Kidney capillary endothelial cell (primary cell): Measurements from ENCODE around the gene LCAT.
"Not testable (repeated sequence)": the region's sequence is repeated elsewhere in the genome, so short reads cannot be mapped to it uniquely, and the experiment has no call there.

Source experiments
- DNase-seq: peaks from one replicate; pipeline ENCODE4 v3.0.0-alpha.2; 2018; ENCODE audit warnings: low spot score

Gene LCAT, protein sequence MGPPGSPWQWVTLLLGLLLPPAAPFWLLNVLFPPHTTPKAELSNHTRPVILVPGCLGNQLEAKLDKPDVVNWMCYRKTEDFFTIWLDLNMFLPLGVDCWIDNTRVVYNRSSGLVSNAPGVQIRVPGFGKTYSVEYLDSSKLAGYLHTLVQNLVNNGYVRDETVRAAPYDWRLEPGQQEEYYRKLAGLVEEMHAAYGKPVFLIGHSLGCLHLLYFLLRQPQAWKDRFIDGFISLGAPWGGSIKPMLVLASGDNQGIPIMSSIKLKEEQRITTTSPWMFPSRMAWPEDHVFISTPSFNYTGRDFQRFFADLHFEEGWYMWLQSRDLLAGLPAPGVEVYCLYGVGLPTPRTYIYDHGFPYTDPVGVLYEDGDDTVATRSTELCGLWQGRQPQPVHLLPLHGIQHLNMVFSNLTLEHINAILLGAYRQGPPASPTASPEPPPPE

DNA sequence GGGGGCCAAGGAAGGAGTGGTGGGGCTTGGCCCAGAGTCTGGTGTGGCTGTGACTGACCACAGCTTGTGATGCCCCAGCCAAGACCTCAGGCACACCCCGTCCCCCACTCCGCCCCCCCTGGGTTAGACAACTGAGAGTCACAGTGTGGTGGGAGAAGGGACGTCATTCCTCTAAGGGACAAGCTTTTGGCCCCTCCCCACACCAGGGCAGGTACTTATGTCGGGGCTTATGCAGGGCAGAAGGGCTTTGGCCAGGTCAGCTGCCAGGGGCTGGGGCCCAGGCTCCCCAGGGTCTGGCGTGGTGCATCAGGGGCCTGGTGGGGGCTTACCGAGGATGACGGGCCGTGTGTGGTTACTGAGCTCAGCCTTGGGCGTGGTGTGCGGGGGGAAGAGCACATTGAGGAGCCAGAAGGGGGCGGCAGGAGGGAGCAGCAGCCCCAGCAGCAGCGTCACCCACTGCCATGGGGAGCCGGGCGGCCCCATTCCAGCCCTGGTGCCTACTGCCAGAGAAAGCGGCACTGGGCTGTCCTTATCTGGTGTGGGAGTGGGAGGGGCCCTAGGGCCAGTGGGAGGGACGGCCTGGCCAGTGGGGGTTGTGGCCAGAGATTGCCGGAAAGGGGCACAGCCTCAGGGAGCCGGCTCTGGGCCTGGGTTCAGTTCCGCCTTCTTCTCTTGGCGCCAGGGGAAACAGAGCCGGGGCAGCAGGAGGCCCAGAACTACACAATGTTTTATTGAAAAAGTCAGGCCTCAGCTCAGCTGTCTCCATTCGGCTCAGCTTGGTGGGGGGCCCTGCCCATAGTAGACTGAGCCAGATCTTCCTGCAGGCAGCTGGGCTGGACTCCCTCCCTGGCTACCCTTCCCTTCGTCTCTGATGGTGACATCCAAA is at the start of gene LCAT:
TSS of gene LCAT (minus strand) at position 502 of the 886 bp plus-strand sequence. CDS start at position 483, 19 bp downstream.
- DNase-seq: no peak

DNA sequence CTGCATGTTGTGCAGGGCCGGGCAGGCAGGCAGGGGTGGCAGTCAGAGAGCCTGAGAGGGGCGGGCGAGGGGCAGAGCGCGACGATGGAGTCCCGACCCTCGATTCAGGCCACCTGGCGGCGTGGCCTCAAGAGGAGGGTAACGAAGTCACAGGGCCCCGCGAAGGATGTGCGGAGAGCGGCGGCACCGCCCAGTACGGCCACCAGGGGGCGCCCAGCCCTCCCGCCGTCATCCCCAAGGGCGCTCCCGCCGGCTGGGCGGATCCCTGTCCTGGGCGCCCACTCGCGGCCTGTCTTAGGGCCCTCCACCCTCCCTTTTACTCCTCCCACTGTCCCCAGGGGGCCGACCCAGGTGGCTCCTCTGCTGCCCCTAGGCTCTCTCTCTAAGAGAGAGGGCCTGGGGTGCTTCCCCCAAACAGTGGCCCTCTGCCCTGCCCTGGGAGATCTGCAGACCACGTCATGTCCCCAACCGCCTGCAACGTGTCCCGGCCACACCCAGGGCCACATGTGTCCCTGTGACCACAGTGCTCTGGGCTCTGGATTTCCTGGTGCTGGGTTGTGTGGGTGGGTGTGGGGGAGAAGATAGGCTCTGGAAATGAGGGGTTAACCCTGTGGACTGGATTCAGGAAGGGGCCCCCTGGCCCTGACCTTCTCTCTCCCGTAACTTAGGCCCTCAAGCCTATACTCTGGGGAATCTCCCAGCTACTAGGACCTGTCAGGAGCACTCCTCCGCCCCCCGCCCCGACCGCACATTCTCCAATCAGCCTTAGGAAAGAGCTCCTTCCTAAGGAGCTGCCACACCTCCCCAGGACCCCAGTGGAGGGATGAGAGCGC is 49.5 kb upstream of the LCAT start:
- DNase-seq: peak; percentile 74

DNA sequence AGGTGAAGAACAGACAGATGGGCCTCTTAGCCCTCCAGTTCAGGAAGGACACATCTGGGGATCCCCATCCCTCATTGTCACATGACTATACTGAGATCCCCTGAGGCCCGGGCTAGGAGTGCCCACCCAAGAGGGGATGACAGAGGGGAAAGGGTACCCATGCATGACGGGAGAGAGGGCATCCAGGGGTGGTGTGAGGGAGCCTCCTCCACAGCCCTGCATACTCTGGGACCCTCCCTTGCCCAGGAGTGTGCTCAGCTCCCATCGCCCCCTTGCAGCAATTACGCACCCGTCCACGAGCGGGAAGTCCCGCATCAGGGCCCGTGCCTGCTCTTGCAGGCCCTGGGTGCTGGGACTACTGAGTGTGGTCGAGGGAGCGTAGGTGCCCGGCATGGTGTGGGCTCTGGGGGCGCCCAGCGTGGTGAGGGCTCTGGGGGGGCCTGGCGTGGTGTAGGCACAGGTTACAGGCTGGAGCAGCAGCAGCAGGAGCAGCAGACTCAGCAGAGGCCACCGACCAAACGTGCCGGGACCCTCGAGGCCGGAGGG is 48.8 kb upstream of the LCAT start:
- no peak for DNase-seq

DNA sequence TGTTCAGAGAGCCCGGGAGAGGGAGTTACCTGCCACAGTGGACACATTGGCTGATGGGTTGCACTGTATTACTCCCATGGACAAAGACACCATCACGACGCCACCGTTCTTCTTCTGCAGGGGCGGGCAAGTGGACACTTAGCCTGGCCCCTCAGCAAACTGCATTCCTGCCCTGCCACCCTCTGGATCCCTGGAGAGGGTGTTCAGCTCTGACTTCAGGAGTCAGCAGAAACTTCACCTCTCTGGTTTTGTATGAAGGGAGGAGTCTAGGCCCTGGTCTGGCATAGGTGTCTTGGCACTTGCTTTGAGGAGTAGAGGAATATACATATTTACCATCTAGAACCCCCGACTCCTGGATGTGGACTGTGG is 46.1 kb upstream of the LCAT start:
- no peak for DNase-seq

DNA sequence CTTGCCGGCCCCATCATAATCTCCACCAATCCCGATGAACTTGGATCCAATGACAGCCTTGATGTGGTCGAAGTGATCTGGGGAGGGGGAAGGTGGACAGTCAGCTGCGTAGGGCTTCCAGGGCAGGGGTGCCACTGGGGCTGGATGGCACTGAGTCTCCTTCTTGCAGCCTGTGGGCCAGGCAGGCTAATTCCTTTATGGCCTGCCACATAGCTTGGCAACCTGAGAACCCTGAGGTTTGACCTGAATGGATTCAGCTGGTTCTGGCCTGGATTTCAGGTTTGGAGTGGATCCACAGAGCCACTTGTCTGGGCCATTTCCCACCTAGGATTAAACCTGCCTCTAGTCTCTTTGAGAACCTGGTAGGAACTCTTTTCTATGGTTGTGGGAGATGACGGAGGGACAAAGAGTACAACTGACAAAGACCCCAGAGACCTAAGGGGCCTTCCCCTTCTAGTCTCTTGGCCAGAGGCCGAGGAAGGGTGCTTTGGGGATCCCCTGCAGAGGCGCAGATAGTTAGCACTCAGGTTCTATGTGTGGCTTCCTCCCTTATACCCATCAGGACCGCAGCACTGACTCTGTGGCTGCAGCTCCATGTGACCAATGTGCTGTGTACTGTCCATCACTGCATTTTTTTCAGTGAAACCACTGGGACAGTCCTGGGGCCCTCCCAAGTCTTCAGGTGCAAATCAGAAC is 45.5 kb upstream of the LCAT start:
- no peak for DNase-seq

DNA sequence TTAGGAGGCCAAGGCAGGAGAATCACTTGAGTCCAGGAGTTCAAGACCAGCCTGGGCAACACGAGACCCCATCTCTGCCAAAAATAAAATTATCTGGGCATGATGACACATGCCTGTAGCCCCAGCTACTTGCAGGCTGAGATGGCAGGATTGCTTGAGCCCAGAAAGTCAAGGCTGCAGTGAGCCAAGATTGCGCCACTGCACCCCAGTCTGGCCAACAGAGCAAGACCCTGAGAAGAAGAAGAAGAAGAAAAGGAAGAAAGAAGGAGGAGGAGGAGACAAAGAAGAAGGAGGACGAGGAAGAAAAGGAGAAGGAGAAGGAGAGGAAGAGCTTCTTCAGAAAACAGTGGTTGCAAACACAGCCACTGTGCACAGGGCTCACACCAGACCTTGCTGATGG is 44.8 kb upstream of the LCAT start:
- DNase-seq: no peak

DNA sequence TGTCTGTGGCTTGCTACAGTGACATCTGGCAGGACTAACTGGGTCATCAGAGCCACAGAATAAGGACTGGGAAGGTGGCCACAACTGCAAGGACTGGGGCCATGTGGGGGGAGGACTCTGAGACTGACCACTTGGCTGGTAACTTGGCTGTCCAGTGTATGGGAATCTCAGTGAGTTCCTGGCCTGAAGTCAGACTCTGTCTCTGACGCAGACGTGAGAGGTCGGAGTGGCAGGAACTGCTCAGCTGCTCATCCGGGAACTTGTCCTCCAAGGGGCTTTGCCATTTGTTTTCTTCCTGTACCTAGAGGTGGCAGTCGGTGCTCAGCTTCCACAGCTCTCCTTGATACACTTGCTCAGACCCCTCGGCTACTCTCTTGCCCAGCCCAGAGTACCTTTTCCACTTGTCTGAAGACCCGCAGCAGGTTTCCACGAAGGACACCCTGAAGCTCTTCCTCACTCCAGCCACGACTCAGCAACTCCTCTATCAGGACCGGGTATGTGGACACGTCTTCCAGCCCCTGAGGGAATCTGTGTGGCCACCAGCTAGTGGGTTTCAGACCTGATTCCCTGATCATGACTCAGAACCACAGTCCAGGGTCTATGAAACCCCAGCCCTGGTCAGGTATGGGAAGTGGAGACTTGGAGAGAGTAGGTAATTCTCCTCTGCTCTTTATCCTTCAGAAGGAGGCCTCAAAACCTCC is 43.7 kb upstream of the LCAT start:
- DNase-seq: peak; percentile 47

DNA sequence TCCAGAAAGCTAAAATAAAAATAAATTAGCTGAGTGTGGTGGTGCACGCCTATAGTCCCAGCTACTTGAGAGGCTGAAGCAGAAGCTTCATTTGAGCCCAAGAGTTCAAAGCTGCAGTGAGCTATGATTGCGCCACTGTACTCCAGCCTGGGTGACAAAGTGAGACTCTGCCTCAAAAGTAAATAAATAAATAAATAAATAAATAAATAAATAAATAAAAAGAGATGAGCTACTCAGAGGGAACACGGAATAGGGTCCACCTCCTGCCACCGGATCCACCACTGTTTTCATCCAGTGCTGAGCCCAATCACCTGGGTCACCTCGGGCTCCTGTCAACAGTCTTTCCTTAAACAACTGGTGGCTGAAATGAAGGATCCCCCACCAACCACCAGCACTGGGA is 43.0 kb upstream of the LCAT start:
- DNase-seq: no peak

DNA sequence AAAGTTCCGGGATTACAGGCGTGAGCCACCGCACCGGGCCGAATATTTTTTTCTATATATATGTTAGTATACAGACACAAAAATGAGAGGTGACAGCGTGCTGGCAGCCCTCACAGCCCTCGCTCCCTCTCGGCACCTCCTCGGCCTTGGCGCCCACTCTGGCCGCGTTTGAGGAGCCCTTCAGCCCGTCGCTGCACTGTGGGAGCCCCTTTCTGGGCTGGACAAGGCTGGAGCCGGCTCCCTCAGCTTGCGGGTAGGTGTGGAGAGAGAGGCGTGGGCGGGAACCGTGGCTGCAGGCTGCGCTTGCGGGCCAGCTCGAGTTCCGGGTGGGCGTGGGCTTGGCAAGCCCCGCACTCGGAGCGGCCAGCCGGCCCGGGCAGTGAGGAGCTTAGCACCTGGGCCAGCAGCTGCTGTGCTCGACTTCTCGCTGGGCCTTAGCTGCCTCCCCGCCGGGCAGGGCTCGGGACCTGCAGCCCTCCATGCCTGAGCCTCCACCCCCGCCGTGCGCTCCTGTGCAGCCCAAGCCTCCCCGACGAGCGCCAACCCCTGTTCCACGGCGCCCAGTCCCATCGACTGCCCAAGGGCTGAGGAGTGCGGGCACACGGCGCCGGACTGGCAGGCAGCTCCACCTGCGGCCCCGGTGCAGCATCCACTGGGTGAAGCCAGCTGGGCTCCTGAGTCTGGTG is 38.2 kb upstream of the LCAT start:
- DNase-seq: no peak

DNA sequence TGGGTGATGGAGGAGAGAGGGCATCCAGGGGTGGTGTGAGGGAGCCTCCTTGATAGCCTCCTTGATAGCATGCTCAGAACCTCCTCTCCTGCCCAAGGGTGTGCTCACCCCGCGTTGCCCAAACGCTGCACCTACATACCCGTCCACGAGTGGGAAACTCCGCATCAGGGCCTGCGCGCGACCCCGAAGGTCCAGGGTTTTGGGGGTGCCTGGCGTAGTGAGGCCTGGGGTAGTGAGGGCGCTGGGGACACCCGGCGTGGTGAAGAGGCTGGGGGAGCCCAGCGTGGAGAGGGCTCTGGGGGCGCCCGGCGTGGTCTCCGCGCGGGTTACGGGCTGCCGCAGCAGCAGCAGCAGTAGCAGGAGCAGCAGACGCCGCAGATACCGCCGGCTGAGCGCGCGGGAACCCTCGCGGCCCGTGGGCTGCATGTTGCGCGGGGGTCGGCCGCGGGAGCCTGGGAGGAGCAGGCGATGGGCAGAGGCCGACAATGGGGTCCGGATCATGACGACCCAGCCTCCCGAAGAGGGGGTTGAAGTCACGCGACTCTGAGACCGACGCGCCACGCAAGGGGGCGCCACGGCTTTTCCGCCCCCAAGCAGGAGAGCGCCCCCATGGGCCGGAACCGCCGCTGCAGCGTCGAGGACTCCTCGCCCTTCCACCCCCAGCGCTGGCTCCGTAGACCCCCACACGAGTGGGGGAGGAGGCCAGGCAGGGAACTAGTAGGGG is 36.2 kb upstream of the LCAT start, which contains the start of gene DPEP3:
TSS of gene DPEP3 (minus strand) at position 545 of the 724 bp plus-strand sequence. CDS start at position 426, 119 bp downstream.
- DNase-seq: no peak

DNA sequence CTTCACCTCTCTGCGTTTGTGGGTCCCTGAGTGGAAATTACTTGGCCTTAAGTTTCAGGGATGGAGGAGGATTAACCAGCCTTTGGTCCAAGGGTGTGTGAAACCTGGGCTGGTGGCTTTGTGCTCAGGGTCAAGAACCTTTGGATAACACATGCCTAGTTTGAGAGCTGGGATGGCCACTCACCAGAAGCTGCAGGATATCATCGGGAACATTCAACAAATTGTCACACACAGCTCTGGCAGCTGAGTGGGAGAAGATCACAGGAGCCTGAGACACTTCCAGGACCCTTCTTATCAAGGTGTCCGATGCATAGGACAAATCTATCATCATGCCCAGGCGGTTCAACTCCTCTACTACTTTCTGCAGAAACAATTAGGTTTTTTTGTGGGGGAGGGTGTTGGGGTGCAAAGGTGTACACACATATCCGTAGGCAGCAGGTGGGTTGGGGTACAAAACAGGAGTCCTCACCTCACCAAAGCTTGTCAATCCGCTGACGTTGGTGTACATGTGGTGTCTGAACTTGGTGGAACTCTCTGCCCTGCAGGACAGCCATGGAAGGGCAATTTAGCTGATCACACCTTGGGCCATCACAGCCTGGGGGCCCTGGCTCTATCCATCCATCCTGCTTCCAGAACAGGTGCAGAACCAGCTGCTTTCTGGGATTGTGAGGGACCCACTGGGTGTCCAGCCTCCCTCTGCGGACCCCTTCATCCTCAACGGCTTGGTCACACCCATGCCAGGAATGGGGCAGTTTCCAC is 33.7 kb upstream of the LCAT start:
- DNase-seq: no peak

DNA sequence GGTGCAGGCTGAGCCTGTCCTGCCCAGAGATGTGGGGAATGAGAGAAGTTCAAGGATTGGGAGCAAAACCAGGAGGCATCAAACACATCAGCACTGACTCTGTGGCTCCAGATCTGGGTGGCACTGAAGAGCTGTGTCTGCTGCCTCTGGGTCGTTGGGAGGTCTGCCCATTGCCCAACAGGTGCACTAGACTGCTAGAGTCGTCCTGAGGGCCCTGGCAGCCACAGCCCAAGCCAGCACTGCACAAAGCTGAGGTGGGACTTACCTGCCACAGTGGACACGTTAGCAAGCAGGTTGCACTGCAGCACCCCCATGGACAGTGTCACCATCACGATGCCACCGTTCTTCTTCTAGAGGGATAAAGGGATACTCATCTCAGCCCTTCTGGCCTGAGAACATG is 33.1 kb upstream of the LCAT start:
- DNase-seq: no peak

DNA sequence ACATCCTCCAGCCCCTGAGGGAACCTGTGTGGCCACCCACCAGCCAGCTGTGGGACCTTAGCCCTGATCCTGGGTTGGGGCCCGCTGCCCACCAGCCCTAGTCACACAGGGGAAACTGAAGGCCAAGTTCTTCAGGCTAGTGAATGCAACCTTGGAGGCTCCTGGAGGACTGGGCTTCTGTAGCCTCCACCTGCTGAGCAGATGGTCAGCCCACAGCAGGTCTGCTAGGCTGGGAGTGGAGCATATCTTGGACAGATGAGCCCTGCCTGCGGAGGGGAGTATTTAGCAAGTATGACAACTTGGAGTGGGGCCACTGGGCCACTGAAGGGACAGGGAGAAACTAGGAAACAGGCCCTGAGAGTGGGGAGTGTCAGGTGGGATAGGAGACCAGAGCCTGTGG is 32.3 kb upstream of the LCAT start:
- DNase-seq: no peak

DNA sequence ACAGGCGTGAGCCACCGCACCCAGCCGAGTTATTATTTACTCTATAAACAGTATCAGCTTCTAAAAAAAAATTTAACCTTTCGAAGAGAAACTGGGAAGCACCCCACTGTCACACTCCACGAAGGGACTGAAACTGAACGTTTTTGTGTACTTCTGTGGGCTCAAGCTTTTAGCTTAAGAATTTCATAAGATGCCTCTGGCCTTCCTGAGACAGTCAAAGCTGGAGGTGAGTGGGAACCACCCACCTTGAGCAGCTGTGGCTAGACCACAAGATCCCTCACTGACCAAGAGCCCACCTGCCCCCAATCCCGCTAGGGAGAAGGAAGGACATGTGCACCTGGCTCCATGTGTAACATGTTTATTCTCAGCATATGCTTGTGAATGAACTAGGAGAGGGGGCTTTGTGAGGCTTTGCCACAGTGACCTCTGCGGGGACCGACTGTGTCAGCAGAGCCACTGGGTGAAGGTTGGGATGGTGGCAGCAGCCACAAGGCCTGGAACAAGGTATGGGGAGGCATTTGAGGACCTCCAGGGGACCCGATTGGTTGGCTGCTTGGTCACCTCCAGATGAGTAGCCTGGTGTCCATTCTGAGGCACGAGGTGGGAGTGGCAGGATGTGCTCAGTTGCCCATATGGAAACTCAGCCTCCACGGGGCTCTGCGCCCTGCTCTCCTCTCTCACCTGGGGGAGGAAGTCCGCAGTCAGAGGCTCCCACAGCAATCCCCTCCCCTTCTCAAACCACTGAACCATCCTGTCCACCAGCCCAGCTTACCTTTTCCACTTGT is 31.6 kb upstream of the LCAT start:
- no peak for DNase-seq

DNA sequence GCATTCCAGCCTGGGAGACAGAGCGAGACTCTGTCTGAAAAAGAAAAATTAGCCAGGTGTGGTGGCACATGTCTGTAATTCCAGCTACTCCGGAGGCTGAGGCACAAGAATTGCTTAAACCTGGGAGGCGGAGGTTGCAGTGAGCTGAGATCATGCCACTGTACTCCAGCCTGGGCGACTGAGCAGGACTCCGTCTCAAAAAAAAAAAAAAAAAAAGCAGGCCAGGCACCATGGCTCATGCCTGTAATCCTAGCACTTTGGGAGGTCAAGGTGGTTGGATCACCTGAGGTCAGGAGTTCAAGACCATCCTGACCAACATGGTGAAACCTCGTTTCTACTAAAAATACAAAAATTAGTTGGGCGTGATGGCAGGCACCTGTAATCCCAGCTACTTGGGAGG is 28.4 kb upstream of the LCAT start:
- DNase-seq: not testable (repeated sequence)

DNA sequence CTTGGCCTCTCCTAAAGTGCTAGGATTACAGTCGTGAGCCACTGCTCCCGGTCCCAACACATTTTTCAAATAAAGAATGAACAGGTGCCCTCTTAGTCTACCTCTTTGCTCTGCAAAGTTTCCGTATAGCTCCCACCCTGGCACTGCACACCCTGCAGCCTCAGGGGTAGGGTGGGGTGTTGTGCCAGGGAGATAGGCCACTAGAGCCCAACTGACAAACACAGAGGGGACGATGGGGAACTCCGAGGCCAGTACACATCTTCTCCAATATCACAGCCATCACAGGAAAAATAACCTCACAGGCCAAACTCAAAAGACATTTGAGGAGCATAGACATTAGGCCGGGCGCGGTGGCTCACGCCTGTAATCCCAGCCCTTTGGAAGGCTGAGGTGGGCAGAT is 27.2 kb upstream of the LCAT start:
- DNase-seq: no peak

DNA sequence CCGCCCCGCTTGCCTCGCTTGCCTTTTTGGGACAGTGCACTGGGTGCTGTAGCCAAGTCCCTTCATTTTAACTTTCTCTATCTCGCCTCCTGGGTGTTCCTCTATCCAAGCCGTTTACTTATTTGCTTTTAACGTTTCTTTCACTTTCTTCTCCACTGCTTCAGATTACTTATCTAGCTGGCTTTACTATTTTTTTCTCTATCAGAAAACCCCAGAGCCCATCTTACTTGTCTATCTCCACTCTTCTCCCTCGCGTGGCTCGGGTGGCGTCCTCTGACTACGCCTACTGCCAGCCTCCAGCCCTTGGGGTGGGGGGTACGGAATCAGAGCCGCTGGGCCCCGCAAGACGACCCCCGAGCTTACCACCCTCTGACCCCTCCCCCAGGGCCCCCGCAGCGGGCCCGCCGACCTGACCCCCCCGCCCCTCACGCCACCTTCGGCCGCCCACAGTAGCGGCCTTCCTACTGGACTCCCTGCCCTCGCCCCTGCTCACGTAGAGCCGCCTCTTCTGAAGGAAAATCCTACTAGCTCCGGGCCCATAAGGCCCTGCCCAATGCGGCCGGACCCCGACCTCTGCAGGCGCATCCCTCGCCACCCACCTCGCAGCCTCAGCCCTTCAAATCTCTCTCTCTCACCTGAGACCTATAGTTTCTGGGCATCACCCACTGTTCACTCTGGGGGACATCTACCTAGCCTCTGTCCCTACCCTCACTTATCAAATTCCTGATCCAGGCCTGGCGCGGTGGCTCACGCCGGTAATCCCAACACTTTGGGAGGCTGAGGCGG is 25.5 kb upstream of the LCAT start:
- no peak for DNase-seq
